Breast epithelium (tissue), 3 donors: ENCODE results near the gene GRAMD2A.

Experiments used
- POLR2A ChIP-seq: fragments of 450-650 bp; IDR thresholded peaks from one replicate; pipeline ENCODE4 v1.6.1; 2016; ENCODE audit warnings: antibody characterized with exemption, mild to moderate bottlenecking, moderate library complexity
- POLR2AphosphoS5 ChIP-seq, 3 donors: sonication (generic); formaldehyde crosslinking; IDR thresholded peaks; one replicate each; pipeline ENCODE4 v1.6.1; 2017; ENCODE audit warnings: antibody characterized with exemption in 3 of 3
- TF ChIP-seq, protein P1 (sequence below), 3 donors: fragments of 450-650 bp; IDR thresholded peaks; one replicate each; pipeline ENCODE4 v1.5.1; 2016 to 2017; ENCODE audit warnings: antibody characterized with exemption in 3 of 3, mild to moderate bottlenecking in 3 of 3, moderate library complexity in 3 of 3

DNA sequence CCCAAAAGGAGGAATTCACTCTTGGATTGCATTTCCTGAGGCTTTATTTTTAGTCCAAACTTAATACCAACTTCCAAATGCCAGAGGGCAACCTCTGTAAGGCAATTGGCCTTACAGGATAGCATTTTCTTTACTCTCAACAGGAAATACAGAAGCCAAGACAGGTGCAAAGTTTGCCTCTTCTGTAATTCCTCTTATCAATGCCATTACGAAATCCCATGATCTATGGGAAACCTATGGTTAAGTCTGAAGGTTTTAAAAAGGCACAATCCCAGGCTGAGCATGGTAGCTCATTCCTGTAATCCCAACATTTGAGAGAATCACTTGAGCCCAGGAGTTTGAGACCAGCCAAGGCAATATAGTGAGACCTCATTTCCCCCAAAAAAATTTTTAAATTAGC lies 18.5 kb upstream of the GRAMD2A start:
- TF ChIP-seq, protein P1, sequence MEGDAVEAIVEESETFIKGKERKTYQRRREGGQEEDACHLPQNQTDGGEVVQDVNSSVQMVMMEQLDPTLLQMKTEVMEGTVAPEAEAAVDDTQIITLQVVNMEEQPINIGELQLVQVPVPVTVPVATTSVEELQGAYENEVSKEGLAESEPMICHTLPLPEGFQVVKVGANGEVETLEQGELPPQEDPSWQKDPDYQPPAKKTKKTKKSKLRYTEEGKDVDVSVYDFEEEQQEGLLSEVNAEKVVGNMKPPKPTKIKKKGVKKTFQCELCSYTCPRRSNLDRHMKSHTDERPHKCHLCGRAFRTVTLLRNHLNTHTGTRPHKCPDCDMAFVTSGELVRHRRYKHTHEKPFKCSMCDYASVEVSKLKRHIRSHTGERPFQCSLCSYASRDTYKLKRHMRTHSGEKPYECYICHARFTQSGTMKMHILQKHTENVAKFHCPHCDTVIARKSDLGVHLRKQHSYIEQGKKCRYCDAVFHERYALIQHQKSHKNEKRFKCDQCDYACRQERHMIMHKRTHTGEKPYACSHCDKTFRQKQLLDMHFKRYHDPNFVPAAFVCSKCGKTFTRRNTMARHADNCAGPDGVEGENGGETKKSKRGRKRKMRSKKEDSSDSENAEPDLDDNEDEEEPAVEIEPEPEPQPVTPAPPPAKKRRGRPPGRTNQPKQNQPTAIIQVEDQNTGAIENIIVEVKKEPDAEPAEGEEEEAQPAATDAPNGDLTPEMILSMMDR (IDR thresholded peaks at IDR 0.05): no peak
- TF ChIP-seq POLR2AphosphoS5 (IDR thresholded peaks at IDR 0.05) (no peak), POLR2A (no peak)
